COR-L47 (cell line): ENCODE measurements around the gene C1S.
"Not testable (repeated sequence)": the region's sequence is repeated elsewhere in the genome, so short reads cannot be mapped to it uniquely, and the experiment has no call there.

Source experiments
- DNase-seq: peaks from one replicate; lab custom pipeline; 2025; lab: John Stamatoyannopoulos, UW

Gene C1S

DNA sequence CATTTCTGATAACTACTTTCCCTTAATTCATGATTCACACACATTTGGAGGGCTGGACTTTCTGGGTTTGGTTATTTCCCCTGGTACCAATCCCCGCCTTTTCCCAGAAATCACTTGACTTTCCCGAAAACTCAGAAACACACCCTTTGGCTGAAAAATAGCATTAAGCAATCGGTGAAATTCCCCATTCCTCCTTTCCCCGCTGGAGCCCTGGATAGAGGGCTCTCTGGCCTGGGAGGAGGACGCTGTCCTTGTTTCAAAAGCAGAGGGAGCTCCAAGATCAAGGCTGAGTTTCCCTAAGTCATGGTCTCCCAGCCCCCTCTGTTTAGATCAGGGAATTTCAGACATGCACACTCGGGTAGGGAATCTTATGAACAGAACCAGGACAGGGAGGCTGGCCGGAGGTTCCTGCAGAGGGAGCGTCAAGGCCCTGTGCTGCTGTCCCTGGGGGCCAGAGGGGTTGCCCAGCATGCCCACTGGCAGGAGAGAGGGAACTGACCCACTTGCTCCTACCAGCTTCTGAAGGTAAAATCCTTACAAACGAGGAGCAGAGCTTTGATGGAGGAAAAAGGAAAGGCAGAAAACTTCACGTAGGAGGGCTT is at the start of gene C1S:
Gene C1S, plus strand, starts transcription at position 366 of the 602 bp plus-strand sequence. CDS start 1,195 bp downstream, outside the sequence.
- DNase-seq: no peak

GRCh38 chr12:7011398-7011797 is 49.1 kb upstream of the C1S start:
- not testable (repeated sequence) for DNase-seq

DNA sequence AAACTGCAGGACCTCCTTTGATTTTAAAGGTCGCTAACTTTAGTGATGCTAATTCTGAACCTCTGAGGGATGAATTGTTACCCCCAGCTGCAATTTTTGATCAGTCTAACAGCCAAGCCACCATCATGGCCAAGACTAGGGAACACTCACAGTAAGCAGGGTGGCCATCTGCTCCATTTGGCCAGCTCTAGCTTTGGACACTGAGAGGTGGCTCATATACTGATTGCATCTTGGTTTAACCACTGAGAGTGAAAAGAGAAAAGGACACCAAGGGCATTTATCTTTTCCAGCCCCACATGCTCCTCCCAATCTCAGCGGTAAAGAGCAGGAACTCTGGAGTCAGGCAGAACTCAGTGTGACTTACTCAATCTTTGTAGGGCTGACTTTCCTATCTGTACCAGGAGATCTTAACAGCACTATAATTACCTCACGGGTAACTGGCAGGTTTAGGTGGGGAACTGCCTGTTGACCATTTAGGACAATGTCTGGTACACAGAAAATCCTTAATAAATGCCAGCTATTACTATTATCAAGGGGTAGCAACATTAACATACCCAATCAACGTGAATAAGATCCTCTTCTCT is 48.4 kb upstream of the C1S start:
- no peak for DNase-seq

GRCh38 chr12:7013101-7013500 is 47.4 kb upstream of the C1S start:
- no peak for DNase-seq

DNA sequence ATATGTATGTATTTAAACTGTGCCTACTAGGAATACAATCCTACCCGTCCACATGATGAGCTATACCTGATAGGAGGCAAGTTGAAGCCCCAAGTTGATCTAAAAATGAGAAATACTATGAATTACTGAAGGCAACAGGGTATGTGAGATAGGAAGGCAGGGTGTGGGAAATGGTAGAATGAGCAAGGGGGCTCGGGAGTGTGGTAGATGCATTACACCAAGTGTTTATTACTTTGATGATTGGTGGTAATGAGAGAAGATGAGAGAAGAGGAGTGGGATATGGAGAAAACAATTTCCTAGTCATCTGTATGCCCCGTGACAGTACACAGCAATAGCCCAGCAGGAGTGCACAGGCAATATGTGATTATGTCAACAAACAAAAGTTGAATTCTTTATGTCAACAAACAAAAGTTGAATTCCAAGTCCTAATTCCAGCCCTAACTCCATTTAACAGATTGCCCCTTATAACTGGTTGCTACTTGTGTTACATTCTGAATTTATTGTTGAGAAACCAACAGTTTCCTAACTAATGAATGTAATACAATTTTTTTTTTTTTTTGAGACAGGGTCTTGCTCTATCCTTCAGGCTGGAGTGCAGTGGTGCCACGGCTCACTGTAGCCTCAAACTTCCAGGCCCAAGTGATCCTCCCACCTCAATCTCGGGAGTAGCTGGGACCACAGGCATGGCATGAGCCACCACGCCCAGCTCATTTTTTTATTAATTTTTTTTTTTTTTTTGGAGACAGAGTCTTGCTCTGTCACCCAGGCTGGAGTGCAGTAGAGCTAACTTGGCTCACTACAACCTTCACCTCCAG is 44.8 kb upstream of the C1S start:
- DNase-seq: no peak

DNA sequence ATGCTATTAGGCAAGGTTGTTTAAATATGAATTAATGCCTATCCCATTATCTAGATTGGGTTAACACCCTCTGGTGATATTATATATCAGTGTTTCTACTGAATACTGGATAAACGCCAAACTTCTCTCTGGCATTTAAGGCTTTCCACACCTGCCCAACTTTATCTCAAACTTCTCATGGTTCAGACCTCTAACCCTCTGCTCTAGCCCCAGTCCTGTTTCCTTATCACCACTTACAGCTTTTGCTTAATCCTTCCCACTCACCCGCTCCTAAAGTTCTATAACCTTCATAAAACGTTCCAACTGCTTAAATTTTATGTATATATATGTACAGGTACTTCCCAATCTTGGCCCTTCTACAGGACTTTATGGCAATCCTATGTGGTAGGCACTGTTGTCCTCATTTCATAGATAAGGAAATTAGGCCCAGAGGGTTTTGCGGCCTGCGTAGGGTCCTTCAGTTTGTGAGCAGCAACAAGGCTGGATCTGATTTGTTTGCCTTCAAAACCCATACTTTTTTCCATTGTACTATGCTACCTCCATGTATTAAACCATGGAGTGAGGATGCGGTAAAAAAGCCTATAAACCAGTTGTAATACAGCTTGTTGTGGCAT is 43.5 kb upstream of the C1S start:
- DNase-seq: no peak

DNA sequence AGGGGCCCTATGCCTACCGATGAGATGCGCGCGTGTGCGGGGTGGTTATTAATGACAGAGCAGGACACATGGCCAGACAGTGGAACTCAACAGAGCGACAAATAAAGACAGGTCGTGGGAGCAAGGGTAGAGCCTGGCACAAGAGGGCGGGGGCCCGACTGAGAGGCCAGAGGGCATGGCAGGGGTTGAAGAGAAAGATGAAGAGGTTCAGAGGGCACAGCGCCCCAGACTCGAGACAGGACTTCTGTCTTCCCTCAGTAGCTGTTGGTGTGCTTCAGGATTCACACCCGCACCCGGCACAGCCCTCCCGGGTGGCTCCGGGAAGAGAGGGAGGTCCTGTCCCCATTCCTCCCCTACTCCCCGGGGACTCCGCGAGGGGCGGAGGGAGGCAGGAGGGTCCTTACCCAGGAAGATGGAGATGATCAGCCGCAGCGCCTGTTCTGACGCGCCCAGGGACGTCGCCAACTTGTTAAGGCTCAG is 42.6 kb upstream of the C1S start:
- no peak for DNase-seq

DNA sequence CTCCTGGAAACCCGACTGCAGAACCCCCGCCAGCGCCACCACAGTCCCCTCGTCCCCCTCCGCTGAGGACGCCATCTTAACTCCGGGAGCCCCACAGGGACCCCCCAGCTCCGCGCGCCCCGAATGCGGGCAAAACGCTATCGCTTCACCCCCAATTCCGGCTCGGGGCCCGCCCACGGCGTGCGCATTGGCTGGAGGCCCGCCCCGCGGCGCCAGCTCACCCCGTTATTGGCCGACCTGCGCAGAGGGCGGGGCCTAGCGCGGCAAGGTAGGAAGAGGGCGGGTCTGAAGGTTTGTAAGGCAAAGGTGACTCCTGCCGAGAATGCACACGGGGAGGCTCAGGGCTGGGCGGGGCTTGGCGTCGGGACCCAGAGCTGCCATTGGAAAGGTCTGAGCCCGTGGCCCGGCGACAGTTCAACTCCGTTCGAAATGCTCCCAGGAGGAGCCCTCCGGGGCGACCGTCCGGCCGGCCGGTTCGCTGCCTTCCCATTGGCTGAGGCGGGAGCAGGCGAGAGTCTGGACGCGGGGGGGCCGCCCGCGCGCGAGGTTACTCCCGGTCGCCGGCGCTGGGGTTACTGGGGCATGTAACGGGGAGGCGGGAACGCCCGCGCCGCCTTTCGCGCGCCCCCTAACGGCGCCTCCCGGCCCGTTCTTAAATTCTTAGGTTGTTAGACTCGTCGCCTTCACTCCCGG is 42.0 kb upstream of the C1S start, which contains the start of gene LPCAT3:
Gene LPCAT3, minus strand, starts transcription at position 127 of the 693 bp plus-strand sequence. Its CDS starts 52 bp downstream, at position 75.
- peak; percentile 85 for DNase-seq

GRCh38 chr12:7019043-7019569 is 41.4 kb upstream of the C1S start:
- no peak for DNase-seq

DNA sequence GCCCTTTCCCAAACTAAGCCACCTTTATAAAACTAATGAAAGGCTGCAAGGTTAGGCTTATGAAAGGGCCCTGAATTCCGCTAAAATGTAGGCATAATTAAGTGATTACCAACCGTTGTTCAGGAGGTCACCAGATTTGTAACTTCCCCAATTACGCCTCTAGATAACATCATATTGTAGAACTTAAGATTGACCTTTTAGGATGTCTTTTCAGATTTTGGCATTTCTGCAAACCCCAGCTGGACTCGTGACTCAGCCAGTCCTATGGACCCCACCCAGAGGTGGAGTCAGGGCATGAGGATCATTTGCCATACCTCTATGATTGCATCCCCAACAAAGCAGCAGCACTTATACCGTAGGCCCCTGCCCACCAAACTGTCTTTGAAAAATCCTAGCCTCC is 38.6 kb upstream of the C1S start:
- DNase-seq: no peak

GRCh38 chr12:7023114-7023513 is 37.4 kb upstream of the C1S start:
- no peak for DNase-seq

GRCh38 chr12:7026854-7027253 is 33.7 kb upstream of the C1S start:
- DNase-seq: no peak

GRCh38 chr12:7031306-7031705 is 29.2 kb upstream of the C1S start:
- DNase-seq: no peak

DNA sequence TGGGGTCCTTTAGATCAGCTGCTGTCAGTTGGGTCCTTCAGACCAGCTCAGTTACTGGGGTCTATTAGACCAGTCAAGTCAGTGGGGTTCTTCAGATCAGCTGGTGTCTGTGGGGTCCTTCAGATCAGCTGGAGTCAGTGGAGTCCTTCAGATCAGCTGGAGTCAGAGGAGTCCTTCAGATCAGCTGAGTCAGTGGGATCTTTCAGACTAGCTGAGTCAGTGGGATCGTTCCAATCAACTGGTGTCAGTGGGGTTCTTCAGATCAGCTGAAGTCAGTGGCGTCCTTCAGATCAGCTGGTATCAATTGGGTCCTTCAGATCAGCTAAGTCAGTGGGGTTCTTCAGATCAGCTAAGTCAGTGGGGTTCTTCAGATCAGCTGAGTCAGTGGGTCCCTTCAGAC is 27.5 kb upstream of the C1S start:
- DNase-seq: no peak

GRCh38 chr12:7034464-7034863 is 26.1 kb upstream of the C1S start:
- DNase-seq: no peak

DNA sequence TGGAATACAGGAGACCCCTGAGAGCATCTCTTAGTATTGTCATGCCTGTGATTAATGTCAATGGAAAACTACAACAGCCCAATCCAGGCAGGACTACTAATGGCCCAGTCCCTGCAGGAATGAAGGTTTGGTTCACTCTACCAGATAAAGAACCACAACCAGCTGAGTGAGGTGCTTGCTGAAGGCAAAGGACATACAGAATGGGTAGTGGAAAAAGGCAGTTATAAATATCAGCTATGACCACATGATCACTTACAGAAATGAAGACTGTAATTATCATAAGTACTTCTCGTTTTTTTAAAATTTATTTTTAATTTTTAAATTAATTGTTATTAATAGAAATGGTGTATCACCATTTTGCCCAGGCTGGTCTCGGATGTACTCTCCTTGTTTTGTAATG is 25.1 kb upstream of the C1S start:
- no peak for DNase-seq

- DNase-seq: not testable (repeated sequence)
These were observed 23.1 kb upstream of the C1S start for GRCh38 chr12:7037411-7037810.

- no peak for DNase-seq
These were observed 21.9 kb upstream of the C1S start for GRCh38 chr12:7038591-7038990.

DNA sequence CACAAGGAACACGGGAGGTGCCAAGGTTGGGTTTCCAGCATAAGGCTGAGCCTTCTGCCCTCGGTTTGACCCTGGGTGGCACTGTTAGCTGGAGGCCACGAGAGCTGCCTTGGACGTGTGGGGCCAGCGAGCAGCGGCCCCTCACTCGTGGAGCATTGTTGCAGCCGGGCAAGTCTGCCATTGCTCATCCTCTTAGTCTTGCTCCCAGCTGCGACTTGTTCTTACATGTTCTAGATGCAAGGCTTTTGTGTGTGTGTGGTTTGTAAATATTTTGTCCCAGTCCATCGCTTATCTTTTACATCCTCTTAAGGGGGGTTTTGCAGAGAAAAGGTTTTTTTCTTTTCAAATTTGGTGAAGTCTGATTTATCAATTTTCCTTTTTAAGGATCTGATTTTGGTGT is 21.1 kb upstream of the C1S start:
- no peak for DNase-seq

DNA sequence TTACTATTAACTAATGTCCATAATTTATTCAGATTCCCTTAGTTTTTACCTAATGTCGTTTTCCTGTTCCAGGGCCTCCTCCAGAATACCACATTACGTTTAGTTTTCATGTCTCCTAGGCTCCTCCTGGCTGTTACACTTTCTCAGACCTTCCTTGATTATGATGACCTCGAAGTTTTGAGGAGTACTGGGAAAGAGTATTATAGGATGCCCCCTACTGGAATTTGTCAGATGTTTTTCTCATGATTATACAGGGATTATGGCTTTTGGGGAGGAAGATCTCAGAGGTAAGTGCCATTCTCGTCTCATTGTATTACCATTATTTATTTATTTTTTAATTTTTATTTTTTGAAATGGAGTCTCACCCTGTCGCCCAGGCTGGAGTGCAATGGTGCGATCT is 17.7 kb upstream of the C1S start:
- DNase-seq: peak; percentile 1

DNA sequence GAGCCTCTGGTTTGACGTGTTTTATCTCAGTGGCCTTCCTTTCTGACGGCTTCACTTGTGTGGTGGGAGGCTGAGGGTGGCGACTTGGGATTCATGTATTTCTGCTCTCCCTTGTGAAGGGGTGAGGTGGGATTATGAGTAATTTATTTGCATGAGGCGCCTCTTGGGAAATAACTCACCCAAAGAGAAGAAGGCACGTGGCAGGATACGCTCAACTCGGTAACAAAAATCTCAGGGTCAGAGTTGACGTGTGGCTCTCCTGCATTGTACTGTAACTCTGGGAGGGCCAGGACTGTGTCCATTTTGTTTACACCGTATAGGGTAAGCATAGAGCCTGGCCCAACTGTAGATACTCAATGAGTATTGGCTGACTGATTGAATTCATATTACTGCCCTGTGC is 14.6 kb upstream of the C1S start:
- no peak for DNase-seq
